Superior temporal gyrus (tissue), 1 donor: Measurements from ENCODE around the gene ZNF592.
A peak's percentile ranks its signal among the peaks of the same experiment; 100 is the strongest.
"Not testable (repeated sequence)": the region's sequence is repeated elsewhere in the genome, so short reads cannot be mapped to it uniquely, and the experiment has no call there.

Source experiments
- DNase-seq: peaks from one replicate; pipeline ENCODE4 v3.0.0-alpha.2; 2016; ENCODE audit errors: extremely low spot score

The ZNF592 gene

GRCh38 chr15:84748274-84749110, at the start of gene ZNF592:
Gene ZNF592 (plus strand): TSS chr15:84748592. CDS start chr15:84782676, 34,084 bp downstream.
- DNase-seq: peak; percentile 67

- DNase-seq: no peak
Observed at GRCh38 chr15:84699538-84700191, 48.7 kb upstream of the ZNF592 start.

DNA sequence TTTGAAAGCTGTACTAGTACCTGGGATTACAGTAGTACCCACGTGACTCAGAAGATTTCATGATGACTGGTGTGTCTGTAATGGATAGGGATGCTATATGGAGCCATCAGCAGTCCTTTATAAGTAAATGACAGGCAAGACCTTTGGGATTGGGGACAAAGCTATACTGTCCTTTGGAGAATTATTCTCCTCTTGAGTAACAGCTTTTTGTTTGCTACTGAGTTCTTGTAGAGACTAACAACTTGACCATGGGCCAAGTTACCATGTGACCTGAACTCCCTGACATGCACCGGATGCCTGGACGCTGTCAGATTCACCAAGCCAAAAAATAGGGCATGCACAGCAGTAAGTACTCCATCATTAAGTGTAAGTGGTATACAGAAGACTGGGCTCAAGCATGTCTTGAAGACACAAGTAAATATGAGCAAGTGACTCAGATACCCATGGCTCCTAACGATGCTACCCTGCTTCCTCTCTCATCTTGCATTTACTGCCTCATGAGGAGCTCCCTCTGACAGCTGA, 45.4 kb upstream of the ZNF592 start:
- peak; percentile 59 for DNase-seq

DNA sequence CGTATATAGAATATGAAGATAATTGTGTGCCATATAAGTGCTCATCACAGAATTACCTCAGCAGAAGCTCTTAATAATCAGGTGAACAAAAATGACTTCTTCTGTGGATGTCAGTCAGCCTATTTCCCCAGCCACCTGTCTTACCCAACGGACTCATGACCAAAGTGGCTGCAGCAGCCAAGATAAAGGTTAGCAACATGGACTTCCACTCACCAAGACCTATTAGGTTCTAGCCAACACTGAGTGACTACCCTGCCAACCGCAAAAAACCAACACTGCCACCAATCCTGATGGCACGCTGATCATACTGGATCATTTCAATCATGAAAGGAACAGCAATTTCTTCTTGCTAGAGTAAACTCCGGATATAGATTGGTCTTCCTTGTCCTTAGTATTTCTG, 44.6 kb upstream of the ZNF592 start:
- no peak for DNase-seq

DNA sequence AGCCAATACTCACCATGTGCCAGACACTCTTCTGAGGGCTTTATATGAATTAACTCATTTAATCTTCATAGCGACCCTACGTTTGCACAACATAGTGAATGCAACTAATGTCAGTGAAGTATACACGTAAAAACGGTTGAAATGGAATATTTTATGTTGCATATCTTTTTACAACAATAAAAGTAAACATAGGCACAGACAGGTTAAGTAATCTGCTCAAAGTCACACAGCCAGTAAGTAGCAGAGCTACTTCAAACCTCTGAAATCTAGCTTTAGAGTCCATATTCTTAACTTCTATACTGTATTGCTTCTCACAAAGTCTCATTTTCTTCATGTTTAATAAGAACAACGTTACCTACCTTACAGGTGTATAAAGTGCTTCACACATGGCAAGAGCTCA, 34.0 kb upstream of the ZNF592 start:
- no peak for DNase-seq

DNA sequence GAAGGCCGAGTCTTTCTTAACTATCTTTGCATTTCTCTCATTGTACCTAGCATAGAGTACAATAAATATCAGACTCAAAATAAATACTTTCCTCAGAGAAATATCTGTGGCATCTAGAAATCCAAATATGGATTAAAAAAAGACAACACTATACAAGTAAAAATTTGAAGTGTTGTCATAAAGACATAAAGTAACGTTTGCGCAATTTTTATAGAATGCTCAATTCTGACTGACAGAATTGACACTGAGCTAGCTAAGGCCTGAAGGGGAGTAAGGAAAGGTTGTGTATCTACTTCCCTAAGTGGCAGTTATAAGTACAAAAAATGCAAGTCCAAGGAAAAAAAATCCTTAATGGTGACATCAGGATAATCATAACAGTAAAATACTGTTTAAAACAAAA, 33.6 kb upstream of the ZNF592 start:
- no peak for DNase-seq

GRCh38 chr15:84715441-84716035, 32.9 kb upstream of the ZNF592 start:
- DNase-seq: peak; percentile 37

DNA sequence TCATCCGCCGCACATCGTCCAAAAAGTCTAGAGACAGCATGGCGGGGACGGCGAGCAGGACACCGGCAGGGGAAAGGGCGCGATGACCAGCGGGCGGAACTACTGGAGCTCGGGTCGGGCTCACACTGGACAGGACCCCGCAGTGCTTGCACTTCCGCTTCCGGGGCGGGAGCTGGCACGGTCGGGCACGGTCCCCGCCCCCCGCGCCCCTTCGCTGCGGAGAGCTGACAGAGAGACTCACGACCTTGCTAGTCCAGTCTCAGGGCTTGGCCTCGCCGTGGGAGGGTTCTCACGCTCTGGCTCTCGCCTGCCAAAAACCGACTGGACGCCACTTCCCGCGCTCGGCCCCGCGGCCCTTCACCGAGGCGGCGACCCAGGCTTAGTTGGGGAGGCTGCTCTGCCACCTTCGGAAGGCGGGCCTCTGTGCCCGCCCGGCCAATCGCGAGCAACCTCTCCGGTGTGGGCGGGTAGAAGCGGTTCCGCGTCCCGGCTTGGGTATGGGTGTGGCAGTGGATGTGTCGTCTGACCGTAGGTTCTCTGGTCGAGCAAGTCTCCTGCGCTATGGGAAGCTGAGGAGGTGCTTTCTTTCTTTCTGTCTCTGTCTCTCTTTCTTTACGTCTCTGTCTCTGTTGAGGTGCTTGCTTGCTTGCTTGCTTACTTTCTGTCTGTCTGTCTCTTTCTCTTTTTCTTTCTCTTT, 32.2 kb upstream of the ZNF592 start, which contains the start of gene SEC11A:
Gene SEC11A (minus strand): TSS at position 104 of the 697 bp plus-strand sequence. CDS start 64 bp downstream, at position 40.
- DNase-seq: peak; percentile 95

DNA sequence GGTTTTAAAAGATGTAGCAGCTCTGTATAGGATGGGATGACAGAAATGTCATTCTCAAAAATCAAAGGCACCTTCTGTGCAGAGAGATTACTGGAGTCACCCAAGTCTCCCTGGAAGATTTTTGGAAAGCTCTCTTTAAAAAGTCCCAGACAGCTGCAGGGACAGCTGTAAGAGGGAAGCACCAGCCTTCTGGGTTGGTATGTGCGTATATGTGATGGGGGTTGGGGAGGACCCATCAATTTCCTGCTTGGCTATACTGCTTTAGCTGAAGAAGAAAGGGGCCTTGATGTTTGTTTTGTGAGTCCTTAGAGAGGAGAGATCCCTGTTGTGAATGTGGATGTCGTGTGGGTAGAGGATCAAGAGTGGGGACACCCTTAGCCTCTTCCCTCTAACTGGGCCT, 27.0 kb upstream of the ZNF592 start:
- no peak for DNase-seq

DNA sequence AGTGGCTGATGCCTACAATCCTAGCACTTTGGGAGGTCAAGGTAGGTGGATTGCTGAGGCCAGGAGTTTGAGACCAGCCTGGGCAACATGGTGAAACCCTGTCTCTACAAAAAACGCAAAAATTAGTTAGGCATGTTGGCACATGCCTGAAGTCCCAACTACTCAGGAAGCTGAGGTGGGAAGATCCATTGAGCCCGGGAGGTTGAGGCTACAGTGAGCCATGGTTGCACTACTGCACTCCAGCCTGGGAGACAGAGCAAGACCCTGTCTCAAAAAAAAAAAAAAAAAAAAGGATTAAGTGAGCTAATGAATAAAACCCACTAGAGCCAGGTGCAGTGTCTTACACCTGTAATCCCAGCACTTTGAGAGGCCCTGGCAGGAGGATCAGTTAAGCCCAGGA, 25.8 kb upstream of the ZNF592 start:
- DNase-seq: no peak

GRCh38 chr15:84725001-84725491, 23.3 kb upstream of the ZNF592 start:
- no peak for DNase-seq

- DNase-seq: no peak
Observed at GRCh38 chr15:84727429-84727828, 21.0 kb upstream of the ZNF592 start.

DNA sequence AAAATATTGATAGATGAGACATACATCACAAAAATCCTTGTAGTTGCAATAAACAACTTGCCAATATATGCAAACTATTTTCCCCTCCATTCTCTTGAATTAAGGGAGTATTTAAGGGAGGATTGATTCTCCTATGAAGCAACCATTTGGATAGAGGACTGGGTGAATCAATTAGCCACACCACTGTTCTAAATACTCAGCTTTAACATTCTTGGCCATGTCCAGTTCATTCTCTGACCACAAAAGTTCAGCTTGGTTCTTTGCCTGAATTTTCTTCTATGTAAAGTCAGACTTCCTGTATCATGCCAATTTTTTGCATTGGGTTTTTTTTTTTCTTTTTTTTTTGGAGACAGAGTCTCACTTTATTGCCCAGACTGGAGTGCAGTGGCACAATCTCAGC, 16.6 kb upstream of the ZNF592 start:
- no peak for DNase-seq

DNA sequence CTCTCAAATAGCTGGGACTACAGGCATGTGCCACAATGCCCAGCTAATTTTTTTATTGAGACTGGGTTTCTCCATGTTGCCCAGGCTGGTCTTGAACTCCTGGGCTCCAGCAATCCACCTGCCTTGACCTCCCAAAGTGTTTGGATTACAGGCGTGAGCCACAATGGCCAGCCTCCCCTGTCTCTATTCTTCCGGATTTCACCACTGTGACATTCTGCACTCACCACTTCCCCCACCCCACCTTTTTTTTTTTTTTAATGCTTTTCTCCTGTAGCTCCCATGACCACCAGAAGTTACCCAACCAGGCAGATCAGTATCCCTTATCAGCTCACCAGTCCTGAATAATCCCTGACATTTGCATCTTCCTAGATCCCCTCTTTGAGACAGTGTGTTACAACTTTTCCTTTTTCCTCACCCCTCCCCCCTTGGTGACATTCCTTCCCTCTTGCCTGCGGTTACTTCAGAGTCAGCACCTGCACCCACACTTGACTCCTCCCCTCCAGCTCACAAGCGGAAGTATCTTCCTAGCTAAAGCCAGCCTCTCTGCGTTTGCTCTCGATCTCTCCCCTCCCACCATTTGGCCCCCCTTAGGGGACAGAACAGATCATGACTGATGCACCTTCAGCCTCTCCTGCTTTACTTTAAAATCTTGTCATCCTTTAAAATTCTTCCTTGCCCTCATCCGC, 13.5 kb upstream of the ZNF592 start:
- DNase-seq: no peak

DNA sequence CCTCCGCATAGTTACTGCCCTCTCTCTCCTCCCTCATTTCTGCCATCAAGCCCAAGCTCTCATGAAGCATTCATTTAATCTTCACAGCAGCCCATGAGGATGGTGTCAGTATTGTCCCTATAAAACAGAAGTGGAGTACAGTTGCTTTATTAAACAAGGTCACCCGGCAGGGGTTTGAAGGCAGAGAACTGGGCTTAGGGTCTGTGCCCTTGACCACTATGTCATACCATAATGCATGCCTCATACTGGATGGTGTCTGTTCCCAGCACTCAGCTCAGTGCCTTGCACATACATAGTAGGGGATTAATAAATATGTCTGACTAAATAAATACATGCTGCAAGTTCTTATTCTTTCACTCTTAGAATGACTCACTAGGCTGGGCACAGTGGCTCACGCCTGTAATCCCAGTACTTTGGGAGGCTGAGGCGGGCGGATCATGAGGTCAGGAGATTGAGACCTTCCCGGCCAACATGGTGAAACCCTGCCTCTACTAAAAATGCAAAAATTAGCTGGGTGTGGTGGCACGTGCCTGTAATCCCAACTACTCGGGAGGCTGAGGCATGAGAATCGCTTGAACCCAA, 12.8 kb upstream of the ZNF592 start:
- not testable (repeated sequence) for DNase-seq

- no peak for DNase-seq
Observed at GRCh38 chr15:84736375-84736774, 12.0 kb upstream of the ZNF592 start.

- no peak for DNase-seq
Observed at GRCh38 chr15:84737005-84737404, 11.4 kb upstream of the ZNF592 start.

- DNase-seq: no peak
Observed at GRCh38 chr15:84740691-84741090, 7.7 kb upstream of the ZNF592 start.

- DNase-seq: no peak
Observed at GRCh38 chr15:84741121-84741520, 7.3 kb upstream of the ZNF592 start.

GRCh38 chr15:84747416-84748273, 747 bp upstream of the ZNF592 start:
- peak; percentile 67 for DNase-seq
